Islet of Langerhans (tissue), 1 donor: Measurements from ENCODE around the gene FOXC2.

ENCODE experiments used
- FAIRE-seq: peaks from one replicate; lab custom pipeline; 2011; peaks lifted over from hg19 to GRCh38; lab: Jason Lieb, UNC

The FOXC2 gene

DNA sequence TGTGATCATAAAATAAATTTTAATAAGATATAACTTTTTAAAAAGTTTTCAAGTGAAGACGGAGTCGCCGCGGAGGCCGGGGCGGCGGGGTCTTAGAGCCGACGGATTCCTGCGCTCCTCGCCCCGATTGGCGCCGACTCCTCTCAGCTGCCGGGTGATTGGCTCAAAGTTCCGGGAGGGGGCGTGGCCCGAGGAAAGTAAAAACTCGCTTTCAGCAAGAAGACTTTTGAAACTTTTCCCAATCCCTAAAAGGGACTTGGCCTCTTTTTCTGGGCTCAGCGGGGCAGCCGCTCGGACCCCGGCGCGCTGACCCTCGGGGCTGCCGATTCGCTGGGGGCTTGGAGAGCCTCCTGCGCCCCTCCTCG, at the start of gene FOXC2:
FOXC2 (plus strand) TSS at position 229 of the 365 bp plus-strand sequence. CDS start 507 bp downstream, outside the sequence.
- no peak for FAIRE-seq

DNA sequence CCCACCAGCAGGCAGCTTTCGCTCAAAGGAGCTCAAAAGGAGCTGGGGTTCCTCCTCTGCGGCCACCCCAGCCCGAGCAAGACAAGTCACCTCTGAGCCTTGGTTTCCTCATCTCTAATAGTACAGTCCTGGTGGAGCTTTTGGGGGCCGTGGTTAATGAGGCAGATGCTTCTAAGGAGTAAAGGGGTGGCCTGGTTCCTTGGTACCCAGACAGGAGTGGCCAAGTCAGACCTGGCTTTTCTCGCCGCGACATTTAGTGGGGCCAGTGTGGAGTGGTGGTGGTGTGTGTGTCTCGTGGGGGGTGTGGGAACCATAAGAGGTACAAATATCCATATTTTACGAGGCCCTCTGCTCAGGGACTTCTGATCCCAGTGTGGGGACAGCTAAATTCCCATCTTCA, 49.6 kb upstream of the FOXC2 start:
- FAIRE-seq = no peak

DNA sequence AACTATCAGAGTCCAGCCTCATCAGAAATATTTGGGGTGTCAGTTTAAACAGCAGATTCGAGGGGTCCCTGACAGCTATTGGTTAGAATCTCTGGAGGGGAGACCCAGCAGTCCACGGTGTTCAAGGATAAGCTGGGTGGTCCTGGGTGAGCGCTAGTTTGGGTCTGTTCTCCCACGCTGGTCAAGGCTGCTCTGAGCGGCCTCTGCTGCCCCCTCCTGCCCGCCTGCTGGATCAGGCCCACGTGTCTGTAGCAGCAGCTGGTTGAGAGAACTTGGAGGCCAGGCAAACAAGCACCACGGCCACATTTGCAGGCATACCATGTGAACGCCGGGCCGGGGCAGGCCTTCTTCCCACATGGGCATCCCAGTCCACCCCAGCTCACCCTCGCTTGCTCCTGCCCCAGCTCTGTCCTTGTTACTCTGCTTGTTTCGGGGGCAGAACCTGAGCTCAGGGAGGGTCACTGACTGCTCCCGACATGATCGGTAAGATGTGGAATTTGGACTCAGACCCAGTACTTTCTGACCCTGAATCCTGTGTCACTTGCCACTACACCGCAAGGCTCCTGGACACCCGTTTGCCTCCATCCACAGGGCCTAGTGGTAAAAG, 48.9 kb upstream of the FOXC2 start:
- no peak for FAIRE-seq

DNA sequence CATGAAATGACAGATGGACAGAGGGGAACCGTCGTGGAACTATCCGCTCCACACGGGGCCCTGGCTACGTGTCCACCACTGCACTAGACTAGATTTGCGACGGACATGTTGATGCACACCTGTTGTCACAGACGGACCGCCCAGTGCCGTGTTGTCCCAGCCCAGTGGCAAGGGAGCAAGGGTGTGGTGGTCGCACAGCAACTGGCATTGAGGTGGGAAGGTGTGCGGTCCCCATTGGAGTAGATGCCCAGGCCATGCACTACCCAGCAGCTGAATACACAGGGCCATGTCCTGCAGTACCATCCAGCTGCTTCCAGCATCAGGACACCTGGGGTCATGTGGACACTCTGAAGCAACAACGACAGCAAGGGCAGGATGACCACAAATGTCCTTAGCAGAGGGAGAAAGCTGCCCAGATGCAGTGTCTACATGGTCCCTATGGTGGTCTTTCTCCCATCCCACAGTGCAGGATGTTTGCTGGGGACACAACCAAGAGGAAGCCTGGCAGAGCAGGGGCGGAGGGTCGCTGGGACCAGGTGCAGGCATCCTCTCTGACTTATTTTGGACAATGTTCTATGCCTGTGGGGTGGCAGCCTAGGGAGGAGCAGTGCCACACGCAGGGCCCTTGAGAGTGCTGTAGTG, 47.5 kb upstream of the FOXC2 start:
- no peak for FAIRE-seq

DNA sequence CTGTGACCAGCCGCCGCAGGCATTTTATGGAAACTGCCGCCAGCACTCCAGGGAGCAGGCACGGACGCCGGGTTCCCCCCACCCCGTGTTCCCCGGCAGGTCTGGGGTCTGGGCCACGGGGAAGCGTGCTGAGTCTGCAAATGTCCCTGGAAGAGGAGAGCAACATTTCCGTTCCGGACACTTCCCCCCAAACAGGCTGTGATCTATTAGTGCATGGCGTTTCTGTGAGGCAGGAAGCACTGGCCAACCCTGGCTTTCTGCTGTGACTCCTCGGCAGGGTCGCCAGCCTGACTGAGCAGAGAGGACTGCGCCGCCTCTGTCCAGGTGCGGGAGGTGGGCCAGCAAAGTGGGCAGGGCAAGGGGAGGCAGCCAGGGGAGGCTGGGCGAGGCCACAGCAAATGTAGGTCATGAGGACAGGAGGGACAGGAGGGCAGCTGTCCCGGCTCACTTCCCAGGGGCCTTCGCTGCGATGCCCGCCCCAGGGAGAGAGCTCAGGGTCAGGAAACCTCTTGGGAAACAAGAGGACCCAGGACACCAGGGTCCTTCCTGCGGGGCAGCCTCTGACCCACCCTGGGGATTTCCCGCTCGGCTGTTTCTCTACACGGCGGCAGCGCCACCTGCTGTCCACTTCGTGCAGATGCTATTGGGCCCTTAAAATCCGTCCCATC, 46.8 kb upstream of the FOXC2 start:
- no peak for FAIRE-seq

DNA sequence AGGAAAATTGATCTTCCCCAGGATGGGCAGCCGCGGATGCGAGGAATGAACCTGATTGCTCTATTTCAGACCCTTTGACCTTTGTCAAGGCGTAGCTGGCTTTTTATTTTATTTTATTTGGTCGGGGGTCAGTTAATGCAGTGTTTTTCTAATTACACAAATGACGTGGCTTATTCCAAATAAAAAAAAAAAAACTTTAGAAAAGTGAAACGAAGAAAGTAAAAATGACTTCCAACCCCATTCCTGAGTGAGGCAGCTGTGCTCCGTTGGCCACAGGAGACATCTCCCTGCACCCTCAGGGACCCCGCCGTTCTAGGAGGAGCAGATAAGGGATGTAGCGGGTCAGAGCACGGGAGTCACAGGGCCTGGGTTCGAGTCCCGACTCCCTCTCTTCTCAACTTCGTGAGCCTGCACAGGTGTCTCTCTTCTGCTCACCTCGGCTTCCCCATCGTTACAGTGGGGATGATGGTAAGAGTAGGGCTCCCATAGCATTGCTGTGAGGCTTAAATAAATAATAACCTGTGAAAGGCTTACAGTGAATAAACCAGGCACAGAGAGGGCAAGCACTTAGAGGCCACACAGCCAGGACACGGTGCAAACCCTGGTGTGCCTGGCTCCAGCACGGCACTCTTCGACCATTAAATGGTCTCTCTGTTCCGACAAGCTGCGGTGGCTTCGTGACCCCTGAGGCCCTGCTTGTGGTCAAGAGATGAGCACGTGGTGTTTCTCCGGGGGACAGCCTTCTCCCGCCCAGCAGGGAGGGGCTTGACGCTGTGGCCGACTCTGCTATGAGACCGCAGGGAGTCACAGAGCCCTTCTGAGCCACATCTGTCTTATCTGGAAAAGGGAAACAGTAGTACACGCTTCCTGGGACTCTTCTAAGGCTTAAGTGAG, 46.1 kb upstream of the FOXC2 start:
- no peak for FAIRE-seq

DNA sequence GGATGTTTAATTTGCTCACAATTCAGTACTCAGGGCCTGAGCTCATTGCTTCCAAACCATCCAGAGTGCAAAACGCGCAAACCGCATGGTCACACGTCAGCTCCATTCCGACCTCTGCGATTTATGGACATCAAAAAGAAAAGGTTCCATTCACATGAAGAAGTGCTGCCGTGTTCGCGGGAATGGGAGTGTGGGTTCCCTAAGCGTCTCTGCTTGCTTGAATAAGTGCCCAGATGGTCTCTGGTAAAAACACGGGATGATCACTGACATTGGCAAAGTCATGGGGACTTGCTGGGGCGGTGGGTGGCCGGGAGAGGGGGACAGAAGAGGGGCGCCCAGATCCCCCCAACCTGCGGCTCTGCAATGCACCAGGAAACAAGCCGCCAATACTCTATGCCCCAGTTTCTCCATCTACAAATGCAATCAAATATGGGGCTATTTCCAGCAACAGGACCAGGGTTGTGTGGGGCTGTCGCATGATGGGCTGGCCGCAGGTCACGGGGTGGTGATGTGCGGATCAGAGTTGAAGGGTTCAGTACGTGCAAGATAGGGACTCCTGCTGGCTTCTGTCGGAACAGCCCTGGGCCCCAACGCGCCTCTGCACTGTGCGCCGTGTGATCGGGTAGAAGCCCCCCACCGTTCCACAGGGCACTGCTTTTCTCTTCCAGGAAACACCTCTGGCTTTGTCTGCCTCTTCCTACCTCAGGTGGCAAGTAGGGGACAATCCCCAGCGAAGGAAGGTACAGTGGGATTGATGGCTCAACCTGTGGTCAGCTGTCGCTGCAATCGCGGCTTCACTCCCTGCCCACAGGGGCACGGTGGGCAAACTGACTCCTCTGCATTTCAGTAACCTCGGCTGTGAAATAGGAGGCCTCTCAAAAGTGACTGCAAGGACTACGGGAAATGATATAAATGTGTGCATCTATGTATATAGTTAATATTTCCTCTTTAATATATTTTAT, 45.1 kb upstream of the FOXC2 start:
- FAIRE-seq = no peak

DNA sequence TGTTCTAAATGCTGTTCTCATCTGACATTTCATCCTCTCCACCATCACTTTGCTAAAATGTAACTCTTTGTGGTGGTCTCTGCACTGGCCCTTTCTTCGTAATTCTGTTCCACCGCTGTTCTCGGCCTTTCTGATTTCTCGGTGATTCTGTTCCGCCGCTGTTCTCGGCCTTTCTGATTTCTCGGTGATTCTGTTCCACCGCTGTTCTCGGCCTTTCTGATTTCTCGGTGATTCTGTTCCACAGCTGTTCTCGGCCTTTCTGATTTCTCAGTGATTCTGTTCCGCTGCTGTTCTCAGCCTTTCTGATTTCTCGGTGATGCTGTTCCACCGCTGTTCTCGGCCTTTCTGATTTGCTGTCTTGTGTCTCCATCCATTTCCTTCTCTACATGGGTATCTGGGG, 44.0 kb upstream of the FOXC2 start:
- no peak for FAIRE-seq

DNA sequence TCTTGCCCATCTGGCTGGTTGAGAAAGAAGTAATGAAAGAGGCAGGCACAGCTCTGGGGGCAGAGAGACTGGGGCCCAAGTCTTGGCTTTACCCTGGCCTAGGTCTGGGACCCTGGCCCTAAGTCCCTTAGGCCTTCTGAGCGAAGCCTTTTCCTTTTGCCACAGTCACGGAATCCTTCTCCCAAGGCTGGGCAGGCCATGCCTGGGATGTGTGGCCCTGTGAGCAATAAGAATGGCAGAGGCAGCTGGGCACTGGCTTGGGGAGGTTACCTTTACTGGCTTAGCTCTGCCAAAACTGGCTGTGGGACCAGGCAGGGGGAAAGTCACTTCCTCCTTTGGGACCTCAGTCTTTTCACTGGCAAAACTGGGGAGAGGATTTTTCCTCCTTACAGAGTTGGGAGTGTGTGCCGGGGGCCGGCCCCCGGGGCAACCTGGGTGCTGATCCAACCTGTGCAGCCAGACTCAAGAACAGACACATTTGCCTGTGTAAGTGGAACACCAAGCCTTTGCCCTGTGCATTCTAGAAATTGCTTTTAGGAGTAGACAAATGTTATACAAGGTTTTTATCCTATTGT, 43.4 kb upstream of the FOXC2 start:
- FAIRE-seq = no peak

DNA sequence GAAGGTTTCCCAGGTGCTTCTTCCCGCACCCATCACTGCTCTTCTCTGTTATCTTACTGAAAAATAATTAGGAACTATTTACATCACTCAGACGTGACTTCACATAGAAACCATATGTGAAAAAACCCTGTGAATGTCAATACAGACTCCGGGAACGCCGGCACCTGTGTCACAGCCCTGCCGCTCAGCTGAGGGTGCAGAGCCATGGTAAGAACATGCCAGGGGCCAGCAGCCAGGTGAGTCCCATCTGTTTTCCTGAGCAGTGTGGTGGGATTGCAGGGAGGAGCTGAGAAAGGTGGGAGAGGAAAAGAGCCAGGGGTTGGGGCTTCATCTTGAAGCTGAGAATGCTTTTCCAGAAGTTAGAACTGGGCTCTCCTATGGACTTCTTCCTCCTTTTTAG, 42.6 kb upstream of the FOXC2 start:
- FAIRE-seq = no peak

DNA sequence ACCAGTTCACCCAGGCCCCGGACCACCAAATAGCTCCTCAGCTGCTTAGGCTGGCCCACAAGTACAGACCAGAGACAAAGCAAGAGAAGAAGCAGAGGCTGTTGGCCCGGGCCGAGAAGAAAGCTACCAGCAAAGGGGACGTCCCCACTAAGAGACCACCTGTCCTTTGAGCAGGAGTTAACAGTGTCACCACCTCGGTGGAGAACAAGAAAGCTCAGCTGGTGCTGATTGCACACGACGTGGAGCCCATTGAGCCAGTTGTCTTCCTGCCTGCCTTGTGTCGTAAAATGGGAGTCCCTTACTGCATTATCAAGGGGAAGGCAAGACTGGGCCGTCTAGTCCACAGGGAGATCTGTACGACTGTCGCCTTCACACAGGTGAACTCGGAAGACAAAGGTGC, 40.9 kb upstream of the FOXC2 start:
- FAIRE-seq = no peak

DNA sequence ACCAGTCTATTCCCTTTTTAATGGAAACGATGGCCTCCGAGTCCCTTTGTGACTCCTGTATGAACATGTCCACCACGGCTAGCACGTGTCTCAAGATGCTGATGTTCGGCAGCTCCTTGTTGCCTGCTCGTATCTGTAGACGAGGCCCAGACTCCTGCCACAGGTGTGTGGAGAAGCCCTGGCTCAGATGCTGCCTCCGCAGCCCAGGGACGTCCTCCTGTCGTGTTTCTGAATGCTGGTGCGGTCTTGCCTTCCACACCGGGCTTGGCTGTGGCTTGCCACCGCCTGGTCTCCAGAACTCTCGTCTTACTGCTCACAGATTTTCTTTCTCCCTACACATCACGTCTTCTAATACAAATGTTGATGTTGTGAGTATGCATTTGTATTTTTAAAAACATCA, 39.3 kb upstream of the FOXC2 start:
- FAIRE-seq = no peak

DNA sequence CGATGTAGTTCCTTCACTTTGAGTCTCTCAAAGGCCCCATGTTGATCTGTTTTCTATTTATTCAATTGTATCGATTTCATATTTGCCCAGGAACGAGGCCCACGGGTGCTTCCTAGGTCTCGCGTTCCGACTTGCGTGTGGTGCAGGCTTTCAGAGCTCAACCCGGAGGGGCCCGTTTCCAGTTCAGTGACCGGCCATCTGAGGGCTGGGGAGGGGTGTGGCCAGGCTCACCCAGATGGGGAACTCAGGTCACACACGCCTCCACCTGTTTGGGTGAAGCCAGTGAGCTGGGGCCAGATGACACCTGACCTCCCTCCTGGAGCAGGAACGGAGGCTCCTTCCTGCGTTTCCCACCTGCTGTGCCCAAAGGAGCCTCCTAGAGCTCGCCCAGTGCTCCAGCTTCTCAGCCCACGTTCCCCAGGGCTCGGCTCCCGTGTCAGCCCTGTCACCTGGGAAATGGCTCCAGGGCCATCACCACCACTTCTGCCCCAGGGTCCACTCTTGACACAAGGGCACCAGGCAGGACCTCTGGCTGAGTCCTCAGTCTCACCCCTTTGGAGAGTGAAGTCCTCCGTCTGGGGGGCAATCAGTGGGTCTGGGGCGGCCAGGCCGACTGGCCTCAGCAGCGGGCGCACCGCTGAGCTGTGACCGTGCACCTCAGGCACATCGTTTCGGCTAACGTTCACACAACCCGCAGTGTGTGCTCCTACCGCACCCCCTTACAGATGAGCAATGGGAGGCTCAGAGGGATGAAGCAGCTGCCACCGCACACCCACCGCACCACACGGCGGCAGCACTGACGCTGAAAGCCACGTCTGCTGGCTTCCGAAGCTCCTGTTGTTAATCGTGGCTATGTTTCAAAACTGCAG, 38.3 kb upstream of the FOXC2 start:
- no peak for FAIRE-seq

DNA sequence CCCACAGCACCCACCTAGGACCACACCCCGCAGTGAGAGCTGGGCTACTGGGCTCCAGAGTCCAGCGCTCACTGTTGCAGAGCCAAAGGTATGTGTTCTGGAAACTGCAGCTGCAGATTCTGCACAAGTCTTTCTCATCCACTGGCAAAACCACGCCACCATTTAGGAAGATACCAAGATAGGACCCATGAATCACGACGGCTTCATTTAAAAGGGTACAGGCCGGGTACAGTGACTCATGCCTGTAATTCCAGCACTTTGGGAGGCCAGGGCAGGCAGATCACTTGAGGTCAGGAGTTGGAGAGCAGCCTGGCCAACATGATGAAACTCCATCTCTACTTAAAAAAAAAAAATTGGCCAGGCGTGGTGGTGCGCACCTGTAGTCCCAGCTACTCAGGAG, 37.5 kb upstream of the FOXC2 start:
- FAIRE-seq = no peak

DNA sequence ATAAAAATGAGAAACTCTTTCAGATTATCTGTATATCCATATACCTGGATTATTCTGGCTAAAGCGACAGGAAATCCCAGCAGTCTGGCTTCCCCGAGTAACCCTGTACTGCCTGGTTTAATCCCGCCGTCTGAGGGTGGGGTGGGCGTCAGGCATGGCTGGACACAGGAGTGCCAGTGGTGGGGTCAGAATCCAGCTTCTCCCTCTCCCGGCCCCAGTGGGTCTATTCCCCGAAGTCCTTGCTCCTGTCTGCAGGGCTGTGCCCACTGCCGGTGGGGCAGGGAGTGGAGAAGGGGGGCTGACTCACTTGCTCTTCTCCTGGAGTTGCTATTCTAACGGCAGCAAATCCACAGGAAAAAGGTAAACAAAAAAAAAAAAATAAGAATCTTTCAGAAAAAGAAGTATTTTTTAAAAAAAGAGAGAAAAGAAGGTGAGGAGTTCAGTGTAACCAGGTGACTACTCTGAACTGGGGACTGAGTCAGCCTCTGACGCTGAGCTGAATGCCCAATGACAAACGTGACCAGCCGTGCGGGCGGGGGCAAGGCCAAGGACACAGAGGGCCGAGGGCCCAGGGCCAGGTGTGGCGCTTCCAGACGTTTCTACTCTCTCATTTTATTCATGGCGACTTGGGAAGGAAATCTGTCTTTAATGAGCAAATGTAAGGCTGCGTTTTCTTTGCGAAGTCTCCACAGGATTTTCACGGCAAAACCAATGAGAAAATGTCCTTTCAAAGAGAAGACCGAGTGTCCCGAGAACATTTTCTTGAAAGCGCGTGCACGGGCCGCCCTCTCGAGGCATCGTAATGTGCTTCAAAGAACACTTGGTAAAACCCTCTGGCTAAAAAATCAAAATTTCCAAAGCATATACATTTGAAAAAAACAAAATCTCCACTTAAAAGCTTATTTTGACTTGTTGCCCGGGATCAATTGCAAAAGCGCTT, 36.1 kb upstream of the FOXC2 start:
- no peak for FAIRE-seq

DNA sequence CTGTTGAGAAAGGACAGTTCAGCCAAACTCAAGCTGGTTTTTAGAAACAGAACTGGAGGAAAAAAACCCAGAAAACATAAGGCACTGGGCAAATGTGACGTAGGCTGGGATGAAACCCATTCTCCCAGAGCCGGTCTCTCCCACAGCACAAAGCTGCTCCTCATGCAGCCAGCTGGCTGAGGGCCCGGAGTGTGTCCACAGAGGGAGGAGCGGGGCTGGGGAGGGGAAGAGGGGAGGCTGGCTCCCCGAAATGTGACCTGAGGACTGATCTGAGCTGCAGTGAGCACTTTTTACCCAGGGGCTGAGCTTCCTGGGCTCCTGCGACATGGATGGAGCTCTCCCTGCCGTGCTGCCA, 35.5 kb upstream of the FOXC2 start:
- FAIRE-seq = no peak

DNA sequence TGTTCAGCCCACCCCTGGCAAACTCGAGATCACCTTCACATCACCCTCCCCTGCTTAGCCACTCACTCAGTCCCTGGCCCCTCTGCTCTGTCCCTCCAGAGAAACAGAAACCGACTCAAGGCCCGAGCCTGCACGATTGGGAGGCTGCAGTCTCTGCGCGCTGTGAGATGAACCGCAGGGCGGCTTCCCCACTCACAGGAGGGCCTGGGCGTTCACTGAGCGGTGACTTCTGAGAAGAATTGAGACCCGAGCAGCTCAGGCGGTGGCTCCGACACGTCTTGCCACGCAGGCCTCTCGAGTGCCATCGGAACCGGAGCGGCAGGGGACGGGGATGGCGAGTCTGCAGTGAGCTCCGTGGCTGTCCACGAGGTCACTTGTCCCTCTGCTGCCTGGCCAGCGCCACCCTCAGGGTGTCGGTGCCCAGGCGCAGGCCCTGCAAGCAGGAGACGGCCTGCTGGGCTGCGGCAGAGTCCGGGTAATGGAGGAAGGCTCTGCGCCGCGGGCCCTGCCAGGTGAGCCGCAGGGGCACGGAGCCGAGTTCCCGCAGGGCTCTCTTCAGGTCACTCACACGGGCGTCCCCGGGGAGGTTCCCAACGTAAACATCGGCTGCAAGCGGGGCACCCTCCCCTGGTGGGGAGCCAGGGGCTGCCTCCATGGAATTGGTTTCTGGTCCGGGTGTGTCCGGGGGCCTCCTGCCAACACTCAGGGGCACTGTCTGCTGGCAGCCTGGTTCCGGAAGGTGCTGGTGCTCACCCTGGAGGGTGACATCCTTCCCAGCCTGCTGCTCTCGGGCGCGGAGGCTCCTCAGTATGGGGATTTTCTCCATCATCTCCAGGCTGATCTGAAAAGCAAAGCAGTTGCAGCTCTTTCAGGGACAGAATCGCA, 34.7 kb upstream of the FOXC2 start:
- no peak for FAIRE-seq

DNA sequence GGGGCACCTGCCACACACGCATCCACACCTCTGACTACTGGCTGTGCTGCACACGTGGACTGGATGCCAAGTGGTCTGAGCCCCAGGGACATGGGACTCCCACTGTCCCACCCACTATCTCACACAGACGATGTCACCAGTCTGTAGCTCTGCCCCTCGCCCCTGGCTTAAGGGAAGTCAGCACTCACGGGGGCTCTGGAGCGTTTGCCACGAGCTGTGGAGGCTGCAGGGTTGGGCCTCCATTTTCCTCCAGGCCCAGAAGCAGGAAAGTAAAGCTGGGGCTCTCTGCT, 34.2 kb upstream of the FOXC2 start:
- no peak for FAIRE-seq

DNA sequence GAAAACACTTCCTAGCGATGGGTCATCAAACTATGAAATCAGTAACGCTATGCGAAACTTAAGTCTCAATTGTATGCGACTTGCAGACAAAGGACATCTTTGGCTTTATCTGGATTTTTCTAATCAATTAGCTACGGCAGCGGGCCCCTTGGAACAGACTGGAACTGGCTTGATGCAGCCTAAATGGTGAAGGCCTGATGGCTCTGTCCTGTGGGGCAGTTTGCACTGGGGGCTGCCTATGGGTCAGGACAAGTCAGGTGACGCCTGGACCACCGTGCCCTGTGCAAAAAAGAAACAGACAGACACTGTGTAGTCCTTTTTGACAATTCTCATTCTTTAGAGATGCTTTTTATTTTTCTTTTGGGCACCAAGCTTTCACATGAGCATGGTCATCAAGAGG, 33.6 kb upstream of the FOXC2 start:
- FAIRE-seq = no peak
